ENCODE results near the gene ICAM5.
"Not testable (repeated sequence)": the region's sequence is repeated elsewhere in the genome, so short reads cannot be mapped to it uniquely, and the experiment has no call there.

- not testable (repeated sequence) for TF ChIP-seq POLR2AphosphoS5 (IDR thresholded peaks at IDR 0.05; ENCODE audit: borderline replicate concordance, low read depth, low read length); EZH2 (IDR thresholded peaks at IDR 0.05); FOXP2 (optimal IDR thresholded peaks at IDR 0.05; ENCODE audit: control extremely low read depth, extremely low read length, insufficient read depth)
Observed at GRCh38 chr19:10282043-10282442, 7.7 kb upstream of the ICAM5 start.

All from SK-N-MC (cell line).